Dedifferentiated amniotic fluid mesenchymal stem cell (primary cell): ENCODE measurements around the gene ZNF683.
"Not testable (repeated sequence)": the region's sequence is repeated elsewhere in the genome, so short reads cannot be mapped to it uniquely, and the experiment has no call there.

Experiments
- DNase-seq: peaks from one replicate; pipeline ENCODE4 v3.0.0-alpha.2; 2016; ENCODE audit errors: extremely low spot score

The ZNF683 gene

GRCh38 chr1:26385063-26385462 is 12.5 kb upstream of the ZNF683 start:
- not testable (repeated sequence) for DNase-seq

GRCh38 chr1:26384076-26384475 is 11.5 kb upstream of the ZNF683 start:
- no peak for DNase-seq

GRCh38 chr1:26378879-26379251 is 6.3 kb upstream of the ZNF683 start:
- DNase-seq: no peak

GRCh38 chr1:26378088-26378878 is 5.7 kb upstream of the ZNF683 start:
- peak; percentile 96 for DNase-seq

DNA sequence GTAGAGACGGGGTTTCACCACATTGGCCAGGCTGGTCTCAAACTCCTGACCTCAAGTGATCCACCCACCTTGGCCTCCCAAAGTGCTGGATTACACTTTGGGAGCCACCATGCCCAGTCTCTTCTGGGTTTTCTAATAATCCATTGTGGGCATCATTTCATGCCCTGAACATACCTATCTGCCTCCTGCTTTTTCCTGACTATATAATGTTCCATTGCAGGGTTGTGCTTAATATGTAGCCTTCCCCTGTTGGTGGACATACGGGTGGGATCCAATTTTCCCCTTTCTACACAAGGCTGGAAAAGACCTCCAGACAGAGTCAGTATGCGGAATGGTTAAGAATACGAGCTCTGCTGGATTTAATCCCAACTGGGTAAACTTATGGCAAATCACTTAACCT is 3.5 kb upstream of the ZNF683 start:
- DNase-seq: no peak

- DNase-seq: no peak
These were observed 2.5 kb upstream of the ZNF683 start for GRCh38 chr1:26375081-26375480.

GRCh38 chr1:26374361-26374760 is 1.8 kb upstream of the ZNF683 start:
- not testable (repeated sequence) for DNase-seq

GRCh38 chr1:26373789-26374188 is 1.2 kb upstream of the ZNF683 start:
- DNase-seq: no peak

DNA sequence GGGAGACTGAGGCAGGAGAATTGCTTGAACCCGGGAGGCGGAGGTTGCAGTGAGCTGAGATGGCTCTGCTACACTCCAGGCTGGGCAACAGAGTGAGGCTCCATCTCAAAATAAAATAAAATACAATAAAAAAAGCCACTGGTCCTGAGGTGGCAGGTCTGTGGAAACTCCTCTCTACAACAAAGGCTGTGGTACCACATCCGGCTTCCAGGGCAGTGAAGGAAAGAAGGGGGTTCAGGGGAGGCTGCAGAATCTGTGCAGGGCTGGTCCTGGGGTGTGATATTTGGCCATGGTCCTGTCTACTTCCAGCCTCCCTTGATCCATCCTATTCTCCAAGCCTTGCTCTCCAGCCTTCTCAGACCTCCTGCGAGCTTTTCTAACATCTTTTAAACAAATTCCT is 731 bp upstream of the ZNF683 start:
- DNase-seq: no peak

GRCh38 chr1:26372039-26372438 is 511 bp downstream of the ZNF683 start:
- no peak for DNase-seq

DNA sequence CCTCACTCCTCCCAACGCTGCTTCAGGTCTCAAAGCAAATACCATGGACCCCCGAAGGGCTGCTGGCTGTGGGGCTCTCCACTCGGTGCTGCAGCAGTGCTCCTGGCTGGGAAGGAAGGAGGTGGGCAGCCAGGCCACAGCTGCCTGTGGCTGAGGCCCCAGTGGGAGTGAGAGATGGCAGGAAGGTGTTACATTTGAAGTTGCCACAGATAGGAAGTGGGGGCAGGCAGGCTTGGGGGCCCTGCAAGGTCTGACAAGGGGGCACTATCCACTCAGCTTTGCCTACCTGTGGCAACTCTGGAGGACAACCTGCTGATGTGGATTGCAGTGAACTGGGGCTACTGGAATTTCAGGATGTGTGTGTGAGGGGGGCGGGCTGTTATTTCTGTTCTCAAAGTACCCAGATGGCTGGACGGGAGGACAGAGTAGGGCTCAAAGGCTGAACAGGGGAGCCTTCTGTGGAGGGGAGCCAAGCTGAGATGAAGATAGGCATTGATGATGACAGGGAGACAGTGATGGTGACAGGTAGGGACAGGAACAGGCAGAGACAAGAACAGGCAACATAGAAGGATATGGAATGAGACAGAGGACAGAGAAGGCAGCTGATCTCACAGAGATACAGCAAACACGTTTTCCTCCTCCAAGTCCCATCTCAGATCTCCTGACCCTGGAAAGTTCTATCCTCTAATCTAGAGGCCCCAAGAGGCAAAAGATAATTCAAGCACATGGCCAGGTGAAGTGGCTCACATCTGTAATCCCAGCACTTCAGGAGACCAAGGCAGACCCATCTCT is 1.8 kb downstream of the ZNF683 start:
- DNase-seq: no peak

- no peak for DNase-seq
These were observed 4.1 kb downstream of the ZNF683 start for GRCh38 chr1:26368486-26368885.

DNA sequence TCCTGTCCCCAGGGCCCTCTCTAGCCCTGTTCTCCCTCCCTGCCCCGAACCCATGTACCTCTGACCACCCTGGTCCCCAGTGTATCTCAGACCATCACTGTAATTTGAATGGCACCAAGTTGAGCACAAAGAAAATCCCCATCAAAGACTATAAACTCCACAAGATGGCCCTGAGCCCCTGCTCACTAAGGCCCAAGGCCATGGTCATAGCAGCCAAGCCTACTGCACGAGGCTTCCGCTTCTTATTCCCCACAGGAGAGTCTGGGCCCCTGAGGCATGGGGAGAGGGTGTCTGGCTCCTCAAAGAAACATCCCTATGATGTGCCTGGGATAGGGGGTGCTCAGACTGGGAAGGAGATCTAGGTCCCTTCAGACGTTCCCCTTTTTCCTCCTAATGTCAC is 4.5 kb downstream of the ZNF683 start:
- no peak for DNase-seq

DNA sequence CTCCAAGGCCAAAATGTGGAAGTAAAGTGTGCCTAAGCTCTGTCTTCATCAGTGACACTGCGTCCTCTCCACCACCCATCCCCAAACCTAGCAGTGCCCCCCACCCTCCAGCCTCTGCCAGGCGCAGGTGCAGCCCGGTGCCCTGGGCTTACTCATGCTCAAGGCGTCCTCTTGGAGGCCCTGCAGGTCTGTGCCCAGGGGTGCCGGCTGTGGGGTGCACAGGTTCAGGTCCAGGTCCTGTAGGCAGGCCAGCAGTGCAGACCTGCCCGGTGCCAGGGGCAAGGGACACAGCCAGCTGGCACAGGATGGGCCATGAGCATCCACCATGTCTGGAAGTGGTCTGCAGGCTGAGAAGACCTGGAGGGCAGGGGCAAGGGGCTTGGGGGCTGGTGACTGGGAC is 5.1 kb downstream of the ZNF683 start:
- DNase-seq: no peak

- no peak for DNase-seq
These were observed 7.6 kb downstream of the ZNF683 start for GRCh38 chr1:26364956-26365355.

DNA sequence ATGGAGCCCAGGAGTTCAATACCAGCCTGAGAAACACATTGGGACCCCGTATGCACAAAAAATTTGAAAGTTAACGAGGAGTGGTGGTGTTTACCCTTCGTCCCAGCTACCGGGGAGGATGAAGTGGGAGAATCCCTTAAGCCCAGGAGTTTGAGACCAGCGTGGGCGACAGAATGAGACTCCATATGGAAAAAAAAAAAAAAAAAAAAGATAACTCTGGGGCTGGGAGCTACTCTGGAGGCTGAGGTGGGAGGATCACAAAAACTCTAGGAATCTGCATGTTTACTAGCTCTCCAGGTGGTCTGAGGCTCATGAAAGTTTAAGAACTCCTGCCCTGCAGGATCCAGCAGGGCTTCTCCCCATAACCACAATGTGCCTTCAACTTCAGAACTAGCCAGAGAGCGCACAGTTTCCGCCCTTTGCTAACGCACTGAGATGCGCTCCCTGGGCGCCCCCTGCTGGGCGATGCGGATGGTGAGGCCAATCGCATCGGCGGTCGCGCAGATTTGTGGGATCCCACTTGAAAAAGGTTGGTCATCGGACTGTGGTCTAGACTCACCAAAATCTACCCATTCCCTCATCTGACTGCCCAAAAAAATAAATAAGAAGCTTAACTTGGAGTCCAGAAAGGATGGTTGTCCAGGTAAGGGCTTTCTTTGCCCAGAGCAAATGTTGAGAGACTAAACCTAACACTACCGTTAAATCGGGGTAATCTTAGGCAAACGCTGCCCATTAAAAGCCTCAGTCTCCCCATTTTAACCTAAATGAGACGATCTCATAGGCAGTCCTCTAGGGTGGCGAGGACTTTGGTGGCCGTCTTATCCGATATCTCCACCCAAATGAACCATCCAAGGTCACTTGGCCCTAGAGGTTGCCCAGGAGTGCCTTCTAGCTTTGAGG is 8.8 kb downstream of the ZNF683 start:
- DNase-seq: peak; percentile 33

GRCh38 chr1:26362331-26362730 is 10.2 kb downstream of the ZNF683 start:
- no peak for DNase-seq

- no peak for DNase-seq
These were observed 10.9 kb downstream of the ZNF683 start for GRCh38 chr1:26361605-26362122.

- no peak for DNase-seq
These were observed 11.5 kb downstream of the ZNF683 start for GRCh38 chr1:26360807-26361604.

DNA sequence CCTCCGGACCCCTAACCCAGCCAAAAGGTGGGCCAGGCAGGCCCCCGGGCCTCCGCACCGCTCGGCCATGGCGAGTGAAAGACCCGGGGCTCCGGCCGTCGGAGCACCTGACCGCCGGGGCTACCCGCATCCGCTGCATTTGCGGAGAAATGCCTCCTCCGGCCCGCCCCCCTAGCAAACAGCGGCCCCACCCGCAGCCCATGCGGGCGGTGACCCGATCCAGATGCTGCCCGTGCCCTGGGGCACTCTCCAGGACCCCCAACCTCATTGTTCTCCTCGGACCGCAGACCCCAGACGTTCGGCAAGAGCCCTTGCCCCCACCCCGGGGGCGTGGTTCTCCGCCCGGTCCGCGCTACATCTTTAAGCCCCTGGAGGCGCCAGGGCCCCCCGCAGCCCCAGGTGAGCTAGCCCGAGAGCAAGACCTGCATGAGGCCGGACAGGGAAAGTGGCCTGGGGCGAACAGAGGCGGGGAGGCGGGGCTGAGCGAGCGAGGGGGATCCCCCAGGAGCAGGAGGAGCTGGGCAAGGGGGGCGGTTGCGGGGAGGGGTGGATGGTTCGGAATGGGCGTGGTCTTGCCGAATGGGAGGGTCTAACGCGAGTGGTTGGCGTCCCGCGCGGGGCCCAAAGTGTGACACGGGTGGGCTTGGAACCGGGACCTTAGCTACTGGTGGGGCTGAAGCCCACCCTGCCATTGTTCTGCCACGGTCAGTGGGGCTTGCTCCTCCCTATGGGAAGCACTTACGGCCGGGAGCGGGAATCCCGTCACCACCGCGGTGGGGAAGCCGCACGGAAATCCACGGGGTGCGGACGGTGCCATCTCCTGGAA is 12.4 kb downstream of the ZNF683 start:
- DNase-seq: no peak
